C4-2B (cell line): ENCODE measurements around the gene DIDO1.

Experiments used
- H3K27ac ChIP-seq: fragments of 450-650 bp; 2 replicates; pipeline ENCODE4 v1.5.1; 2017
- ZFX ChIP-seq: fragments of 450-650 bp; IDR thresholded peaks from 2 replicates; pipeline ENCODE4 v1.6.1; 2017
- TF ChIP-seq, protein P1 (sequence below): fragments of 450-650 bp; conservative IDR thresholded peaks from 2 replicates; pipeline ENCODE4 v1.5.1; 2017; ENCODE audit warnings: mild to moderate bottlenecking

DIDO1 gene

DNA sequence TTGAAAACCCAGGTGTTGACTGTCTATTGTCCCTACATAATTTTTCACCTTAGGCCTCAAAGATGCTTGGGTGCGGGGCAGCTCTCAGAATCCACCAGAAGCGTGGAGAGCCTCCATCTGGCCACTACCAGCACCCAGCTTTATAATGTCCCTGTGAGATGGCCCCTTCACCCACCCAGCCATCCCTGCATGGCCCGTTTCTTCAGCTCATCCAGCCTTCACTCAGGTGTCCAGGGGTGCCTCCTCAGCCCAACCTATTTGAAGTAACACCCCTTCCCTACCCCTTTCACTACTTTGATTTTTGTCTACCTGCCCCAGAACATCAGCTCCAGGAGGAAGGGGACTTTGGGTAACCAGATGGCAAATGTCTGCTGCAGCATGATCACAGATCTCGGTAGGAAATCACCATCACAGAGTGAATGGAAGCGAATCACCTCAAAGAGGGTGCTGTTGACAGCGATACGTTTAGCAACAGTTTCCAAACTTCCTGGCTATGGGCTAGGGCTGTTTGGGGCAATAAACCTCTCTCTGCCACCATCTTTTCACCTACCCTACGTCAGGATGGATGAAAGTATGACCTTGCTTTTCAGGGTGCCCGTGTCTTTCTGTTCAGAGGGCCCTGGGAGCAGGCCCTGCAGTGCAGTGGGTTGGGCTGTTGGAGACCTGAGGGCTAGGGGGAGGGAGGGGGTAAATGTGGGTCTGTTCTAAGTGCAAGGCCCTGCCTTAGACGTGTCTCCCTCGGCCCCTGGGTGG, 25.0 kb upstream of the DIDO1 start:
- H3K27ac ChIP-seq: no peak overlapping the region
- TF ChIP-seq, protein P1, sequence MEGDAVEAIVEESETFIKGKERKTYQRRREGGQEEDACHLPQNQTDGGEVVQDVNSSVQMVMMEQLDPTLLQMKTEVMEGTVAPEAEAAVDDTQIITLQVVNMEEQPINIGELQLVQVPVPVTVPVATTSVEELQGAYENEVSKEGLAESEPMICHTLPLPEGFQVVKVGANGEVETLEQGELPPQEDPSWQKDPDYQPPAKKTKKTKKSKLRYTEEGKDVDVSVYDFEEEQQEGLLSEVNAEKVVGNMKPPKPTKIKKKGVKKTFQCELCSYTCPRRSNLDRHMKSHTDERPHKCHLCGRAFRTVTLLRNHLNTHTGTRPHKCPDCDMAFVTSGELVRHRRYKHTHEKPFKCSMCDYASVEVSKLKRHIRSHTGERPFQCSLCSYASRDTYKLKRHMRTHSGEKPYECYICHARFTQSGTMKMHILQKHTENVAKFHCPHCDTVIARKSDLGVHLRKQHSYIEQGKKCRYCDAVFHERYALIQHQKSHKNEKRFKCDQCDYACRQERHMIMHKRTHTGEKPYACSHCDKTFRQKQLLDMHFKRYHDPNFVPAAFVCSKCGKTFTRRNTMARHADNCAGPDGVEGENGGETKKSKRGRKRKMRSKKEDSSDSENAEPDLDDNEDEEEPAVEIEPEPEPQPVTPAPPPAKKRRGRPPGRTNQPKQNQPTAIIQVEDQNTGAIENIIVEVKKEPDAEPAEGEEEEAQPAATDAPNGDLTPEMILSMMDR: no peak
- TF ChIP-seq ZFX: no peak

DNA sequence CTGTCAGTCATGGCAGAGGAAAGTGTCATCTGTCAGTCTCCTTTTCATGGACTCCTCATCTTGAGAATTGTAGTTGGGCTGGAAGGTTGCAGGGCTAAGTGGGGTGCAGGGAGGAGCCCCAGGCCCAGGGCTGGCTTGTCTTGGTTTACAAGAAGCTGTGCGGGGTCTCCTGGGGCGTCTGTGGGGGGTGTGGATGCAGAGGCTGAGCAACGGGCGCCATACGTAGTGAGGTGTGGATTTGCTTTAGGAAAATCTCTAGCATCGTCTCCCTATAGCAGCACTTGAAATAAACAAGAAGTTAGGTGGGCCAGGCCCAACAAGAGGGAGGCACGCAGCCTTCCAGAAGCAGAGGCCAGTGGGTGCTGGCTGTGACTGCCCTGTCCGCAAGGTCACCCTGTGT, 24.4 kb upstream of the DIDO1 start:
- H3K27ac ChIP-seq: no peak overlapping the region
- no peak for TF ChIP-seq ZFX
- TF ChIP-seq, protein P1: no peak

DNA sequence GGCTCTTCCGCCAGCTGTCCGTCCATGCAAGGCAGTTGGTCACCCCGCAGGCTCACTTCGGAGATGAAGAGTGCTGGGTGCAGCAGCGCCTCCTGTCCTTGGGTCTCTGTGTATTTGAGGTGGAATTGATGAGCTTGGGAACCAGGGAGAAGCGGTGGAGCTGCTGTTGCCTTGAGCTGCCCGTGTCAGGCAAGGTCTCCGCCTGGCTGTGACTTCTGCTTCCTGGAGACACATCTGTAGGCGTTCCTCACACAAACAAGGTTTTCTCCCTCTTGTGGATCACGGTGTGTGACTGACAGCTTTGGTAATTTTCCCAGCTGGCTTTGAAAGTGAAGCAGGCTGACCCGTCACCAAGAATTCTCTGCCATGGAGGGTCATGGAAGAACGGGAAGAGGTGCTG, 23.7 kb upstream of the DIDO1 start:
- H3K27ac ChIP-seq: no peak overlapping the region
- TF ChIP-seq ZFX: no peak
- TF ChIP-seq, protein P1: no peak

DNA sequence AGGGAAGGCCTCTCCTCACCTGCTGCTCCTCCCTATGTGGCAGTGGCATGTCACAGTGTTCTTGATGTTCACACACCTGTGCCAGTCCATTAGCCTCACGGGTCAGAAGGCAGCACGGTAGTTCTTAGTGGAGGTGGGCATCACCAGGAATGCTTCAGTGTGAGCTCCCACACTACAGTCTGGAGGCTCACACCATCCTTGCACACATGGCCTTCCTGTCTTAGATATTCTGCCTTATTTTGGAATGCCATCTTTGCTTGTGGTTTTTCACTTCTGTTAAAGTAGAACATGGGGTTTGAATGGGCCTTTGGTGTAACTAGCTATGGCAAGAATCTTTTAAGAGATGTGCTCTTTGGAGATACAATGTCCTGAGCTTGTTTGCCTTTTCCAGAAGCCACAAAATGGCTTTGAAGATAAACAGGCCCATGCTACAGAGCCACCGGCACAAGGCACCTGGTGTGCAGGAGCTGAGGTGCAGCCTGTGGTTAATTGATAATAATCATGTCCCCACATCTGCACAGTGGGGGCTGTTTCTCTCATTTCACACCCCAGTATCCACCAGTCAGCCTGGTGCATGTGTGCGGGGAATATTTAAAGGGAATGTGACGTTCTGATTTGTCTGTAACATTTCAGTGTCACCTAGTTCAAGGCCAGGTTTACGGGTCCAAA, 23.0 kb upstream of the DIDO1 start:
- H3K27ac ChIP-seq: no peak overlapping the region
- TF ChIP-seq, protein P1: no peak
- TF ChIP-seq ZFX: no peak

DNA sequence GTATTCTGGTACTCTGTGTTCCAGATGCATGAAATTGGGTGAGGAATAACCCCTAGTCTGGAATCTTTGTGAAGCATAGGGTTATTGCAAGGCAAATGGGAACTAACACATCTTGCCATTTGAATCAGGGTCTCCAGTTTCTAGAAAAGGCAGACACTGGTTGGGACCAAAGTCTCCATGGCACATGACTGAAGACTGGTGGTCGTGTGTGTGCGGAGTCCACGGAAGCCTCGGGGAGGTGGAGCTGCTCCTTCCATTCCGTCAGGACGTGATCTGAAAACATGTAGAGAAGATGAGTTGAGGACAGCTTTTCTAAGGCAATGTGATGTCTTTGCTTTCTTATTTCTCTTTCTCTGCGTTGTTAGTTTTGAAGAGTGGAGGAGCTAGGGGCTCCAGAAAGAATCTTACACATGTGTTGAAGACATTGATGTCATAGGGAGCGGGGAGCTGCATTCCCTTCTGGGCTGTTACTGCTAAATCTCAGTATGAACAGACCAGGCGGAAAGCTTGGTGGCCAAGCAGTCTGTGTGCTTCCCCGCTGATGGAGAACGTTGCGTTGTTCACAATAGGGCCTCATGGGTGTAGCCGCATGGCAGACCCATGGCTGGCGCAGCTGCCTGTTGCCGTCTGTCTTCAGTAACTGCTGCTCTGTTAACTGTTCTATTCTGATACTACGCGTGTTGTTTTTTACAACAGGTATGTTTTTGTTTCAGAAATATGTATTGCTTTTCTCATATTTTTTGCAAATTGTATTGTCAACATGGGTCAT, 21.4 kb upstream of the DIDO1 start:
- no peak for TF ChIP-seq ZFX
- TF ChIP-seq, protein P1: no peak
- no peak overlapping the region for H3K27ac ChIP-seq

DNA sequence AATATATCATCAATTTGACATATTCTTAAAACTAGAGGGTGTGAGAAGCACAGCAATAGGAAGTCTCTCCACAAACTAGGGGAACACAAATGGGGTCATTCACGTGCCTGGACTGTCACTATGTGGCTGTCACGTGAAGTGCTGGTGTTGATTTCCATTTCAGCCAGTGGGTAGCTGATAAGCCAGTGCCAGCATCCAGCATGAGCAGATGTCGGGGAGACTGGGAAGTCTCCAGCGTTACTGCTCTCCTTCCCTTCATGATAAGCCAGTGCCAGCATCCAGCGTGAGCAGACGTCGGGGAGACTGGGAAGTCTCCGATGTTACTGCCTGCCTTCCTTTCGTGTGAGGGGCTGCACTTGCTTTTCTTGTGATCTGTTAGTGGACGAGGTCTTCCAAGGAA, 20.6 kb upstream of the DIDO1 start:
- TF ChIP-seq, protein P1: no peak
- no peak for TF ChIP-seq ZFX
- no peak overlapping the region for H3K27ac ChIP-seq
